NB4 (cell line): ENCODE measurements around the gene PROSER2.

Experiments used
- CTCF ChIP-seq: IDR thresholded peaks from one replicate; pipeline ENCODE4 v1.5.1; 2012; ENCODE audit warnings: low read depth, low read length
- MYC ChIP-seq: IDR thresholded peaks from 2 replicates; pipeline ENCODE4 v1.6.1; 2011; ENCODE audit warnings: low read depth, low read length
- POLR2A ChIP-seq: IDR thresholded peaks from 2 replicates; pipeline ENCODE4 v1.6.1; 2011; ENCODE audit warnings: mild to moderate bottlenecking; ENCODE audit not compliant: insufficient read length; ENCODE audit errors: extremely low read depth

- no peak for TF ChIP-seq POLR2A
- TF ChIP-seq CTCF, result no peak
- no peak for TF ChIP-seq MYC
Measured at GRCh38 chr10:11797281-11797680, 25.9 kb upstream of the PROSER2 start.
